NCI-H146 treated with DMSO at 0.1 percent for 48 hours (cell line): ENCODE measurements around the gene DGKB.
"Not testable (repeated sequence)": the region's sequence is repeated elsewhere in the genome, so short reads cannot be mapped to it uniquely, and the experiment has no call there.

Experiments
- DNase-seq: peaks from one replicate; lab custom pipeline; 2025; ENCODE audit not compliant: unreplicated experiment; lab: John Stamatoyannopoulos, UW

DGKB gene

DNA sequence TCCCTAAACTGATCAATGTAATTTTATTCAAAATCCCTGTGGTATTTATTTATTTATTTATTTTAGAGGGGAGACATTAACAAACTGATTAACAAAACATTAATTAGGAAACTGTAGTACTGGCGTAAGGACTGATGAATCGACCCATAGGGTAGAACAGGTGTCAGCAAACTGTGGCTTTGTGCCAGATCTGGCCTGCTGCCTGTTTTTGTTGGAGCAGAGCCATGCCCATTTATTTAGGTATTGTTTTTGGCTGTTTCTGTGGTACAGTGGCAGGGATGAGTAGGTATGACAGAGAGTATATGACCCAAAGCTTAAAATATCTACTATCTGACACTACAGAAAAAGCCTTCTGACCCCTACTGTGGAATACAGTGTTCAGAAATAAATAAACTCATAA is 580.6 kb downstream of the DGKB start:
- no peak for DNase-seq

DNA sequence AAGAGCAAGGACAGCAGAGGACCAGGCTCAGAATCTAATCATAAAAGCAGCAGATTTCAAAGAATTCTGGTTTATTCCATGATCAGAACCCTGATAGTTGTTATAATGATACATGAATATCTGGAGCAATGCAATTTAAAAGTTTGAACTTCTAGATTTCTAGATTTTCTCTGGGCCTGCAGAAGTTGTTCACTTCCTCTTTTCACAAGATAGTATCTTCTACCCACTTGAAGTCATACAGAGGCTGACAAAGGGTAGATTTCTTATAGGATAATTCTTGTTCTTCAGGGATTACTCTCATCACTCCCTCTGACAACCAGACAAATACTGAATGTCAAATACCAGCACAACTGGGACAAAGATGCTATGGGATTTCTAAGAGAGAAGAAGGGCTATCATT is 593.1 kb downstream of the DGKB start:
- no peak for DNase-seq

DNA sequence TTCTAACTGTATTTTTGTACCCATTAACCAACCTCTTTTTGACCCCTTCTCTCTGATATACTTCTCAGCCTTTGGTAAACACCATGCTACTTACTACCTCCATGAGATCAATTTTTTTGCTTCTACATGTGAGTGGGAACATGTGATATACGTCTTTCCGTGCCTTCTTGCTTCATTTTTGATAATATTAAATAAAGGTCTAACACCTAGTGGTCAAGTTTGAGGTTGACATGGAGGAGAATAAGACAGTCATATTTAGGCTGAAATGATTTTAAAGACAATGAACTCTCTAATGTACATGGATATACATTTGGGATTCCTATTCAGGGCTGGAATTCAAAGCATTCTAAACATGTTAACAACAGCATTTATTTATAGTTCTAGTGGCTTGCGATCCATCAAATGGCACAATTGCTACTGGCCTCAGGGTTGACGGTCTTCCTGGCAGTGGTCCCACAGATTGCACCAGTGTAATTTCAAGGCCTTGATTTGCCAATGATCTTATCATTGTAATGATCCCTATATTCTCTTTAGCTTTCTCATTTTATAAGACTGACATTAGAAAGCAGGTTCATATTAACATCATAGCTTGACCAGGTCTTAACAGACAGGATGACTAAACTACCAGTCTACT is 597.2 kb downstream of the DGKB start:
- DNase-seq: no peak

DNA sequence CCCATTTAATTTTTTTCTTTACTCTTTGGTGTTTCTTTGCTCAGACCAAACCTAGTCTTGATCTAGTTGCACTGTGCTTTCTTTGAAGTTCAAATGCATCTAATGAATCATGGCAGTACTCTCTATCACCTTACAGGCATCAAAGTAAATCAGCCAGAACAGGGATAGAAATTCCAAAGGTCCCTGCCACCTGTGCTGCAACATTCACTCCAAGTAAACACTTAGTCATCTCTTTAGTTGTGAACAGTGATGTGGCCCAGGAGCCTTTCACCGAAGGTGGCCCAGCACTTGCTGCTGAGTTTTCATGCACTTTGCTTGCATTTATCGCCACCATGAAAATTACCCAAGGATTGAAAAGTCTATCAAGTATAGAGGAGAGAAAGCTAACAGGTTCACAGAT is 599.0 kb downstream of the DGKB start:
- no peak for DNase-seq

DNA sequence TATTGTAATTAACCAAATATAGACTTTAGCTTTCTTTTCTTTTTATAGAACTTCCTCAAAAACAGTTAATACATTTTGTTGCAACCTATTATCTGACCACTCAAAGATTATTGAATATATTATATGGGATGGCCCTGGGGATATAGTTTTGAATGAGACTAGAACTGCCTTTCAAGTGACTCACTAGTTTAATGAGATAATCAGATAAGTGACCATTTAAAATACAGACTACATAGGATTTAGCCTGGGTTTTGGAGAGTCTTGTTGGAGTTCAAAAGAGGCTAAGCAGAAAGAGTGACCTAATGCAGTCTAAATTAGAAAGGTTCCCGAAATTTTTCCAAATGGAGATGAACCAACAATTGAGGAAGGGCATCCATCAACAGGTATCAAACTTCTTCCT is 607.9 kb downstream of the DGKB start:
- no peak for DNase-seq

DNA sequence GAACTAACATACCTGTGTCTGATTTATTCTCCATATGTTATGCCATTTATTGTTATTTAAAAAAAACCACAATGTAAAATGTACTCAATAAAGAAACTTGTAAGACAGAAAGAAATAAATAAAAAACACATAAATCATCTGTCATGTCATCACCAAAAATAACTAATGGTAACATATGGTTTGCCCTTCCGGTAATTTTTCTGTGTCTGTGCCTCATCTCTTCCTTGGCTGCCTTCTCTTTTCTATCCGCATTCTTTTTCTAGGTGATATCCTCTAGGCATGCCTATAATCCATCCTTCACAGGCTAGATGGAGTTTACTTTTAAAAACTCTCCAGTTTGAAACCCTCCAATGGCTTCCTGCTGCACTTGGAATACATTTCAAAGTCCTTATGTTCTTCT is 609.1 kb downstream of the DGKB start:
- DNase-seq: no peak

DNA sequence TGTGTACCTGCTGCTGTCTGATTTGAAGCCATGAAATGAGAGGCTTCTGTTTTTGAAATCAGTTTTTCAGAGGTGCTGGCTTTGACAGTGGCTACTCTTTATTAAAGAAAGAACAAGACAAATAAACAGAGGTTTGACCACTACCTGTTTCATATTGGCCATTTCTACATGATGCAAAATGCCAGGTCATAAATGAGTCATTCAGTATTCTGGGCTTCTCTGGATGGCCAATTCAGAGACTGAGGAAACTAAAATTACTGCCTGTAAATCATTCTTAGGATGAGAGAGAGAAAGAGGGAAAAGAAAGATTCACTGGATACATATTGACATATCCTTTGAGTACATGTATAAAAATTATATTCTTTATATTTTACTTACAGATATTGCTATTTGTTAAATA is 609.8 kb downstream of the DGKB start:
- DNase-seq: no peak

DNA sequence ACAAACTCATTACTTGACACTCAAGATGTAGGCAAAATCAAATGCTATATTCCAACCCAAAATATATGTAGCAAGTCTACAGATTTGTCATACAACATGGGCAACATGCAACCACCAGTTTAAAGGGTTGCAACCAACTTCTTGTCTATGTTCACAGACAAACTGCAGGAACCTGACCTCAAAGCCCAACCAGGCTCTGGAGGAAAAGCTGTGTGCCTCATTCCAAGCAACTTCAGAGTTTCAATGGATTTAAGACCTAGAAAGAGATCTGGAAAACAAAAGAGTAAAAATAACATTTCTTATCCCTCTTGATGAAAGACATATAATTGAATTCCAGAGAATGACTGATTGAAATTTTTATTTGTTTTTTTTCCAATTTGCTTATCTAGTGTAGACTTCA is 612.6 kb downstream of the DGKB start:
- no peak for DNase-seq

DNA sequence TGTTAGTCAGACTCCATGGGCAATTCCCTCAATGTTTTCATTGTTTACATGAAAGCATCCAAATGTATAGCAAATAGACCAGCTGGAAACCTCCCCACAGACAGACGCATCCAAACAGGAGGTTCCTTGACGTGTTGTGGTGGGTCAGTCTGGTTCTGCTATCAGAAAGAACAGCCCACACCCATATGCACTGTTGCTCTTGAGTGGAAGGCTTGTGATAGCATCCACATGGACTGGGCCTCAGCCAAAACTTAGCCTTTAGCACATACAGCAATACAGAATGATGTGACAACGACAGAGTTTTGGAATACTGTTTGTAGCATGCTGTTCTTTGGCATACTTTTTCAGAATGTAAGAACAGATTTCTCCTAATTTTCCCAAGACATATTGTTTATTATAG is 613.9 kb downstream of the DGKB start:
- DNase-seq: no peak

DNA sequence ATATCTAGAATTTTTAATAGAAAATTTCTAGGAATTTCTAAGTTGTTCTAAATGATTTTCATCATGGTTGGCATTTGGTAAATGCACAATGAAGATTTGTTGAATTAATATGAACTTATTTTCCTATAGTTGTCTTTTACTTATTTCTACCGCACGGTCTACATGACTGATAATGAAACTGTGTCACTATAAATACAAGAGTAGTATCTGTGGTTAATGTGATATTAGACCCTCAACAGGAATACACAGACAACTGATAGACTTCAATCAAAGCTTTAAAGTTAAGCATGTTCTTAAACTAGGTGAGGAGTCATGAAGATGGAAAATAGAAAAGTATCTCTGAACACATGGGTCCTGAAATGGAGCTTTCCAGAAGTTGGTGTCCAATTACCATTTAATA is 615.2 kb downstream of the DGKB start:
- DNase-seq: no peak

DNA sequence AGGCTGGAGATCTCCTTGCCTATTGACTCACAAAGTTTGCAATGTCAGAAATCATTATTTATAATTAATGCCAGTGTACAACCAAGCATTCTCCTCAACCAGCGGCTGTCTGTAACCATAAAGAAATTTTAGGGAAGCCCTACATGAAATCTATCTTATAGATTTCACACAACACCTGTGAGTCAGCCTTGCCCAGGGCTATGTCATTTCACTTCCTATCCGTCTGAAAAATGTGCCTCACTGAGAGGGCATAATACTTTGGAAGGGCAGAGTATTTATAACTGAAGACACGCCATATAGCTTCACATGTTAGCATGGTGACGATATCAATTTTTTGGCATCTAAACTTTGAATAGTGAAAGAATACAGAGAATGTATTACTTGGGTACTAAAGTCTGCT is 616.5 kb downstream of the DGKB start:
- no peak for DNase-seq

DNA sequence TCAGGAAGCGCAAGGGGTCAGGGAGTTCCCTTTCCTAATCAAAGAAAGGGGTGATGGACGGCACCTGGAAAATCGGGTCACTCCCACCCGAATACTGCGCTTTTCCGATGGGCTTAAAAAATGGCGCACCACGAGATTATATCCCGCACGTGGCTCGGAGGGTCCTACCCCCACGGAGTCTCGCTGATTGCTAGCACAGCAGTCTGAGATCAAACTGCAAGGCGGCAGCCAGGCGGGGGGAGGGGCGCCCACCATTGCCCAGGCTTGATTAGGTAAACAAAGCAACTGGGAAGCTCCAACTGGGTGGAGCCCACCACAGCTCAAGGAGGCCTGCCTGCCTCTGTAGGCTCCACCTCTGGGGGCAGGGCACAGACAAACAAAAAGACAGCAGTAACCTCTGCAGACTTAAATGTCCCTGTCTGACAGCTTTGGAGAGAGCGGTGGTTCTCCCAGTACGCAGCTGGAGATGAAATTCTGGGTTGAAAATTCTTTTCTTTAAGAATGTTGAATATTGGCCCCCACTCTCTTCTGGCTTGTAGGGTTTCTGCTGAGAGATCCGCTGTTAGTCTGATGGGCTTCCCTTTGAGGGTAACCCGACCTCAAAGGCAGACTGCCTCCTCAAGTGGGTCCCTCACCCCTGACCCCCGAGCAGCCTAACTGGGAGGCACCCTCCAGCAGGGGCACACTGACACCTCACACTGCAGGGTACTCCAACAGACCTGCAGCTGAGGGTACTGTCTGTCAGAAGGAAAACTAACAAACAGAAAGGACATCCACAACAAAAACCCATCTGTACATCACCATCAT is 623.3 kb downstream of the DGKB start:
- not testable (repeated sequence) for DNase-seq

DNA sequence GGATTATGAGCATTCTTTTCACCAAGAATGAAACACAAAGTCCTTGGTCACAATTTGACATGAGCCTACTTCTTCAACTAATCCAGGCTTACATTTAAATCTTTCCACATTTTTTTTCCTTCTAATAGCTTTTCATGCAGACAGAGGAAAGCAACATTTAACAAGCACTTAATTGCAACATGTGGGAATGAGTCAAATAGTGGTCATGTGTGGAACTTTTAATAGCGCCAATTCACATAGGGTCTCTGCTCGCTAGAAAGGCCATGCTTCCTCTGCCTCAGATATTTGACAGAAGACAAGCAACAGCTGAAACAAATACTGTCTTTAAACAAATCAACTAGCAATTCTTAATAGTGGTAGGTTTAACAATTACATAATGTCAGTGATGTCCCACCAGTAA is 627.2 kb downstream of the DGKB start:
- no peak for DNase-seq

DNA sequence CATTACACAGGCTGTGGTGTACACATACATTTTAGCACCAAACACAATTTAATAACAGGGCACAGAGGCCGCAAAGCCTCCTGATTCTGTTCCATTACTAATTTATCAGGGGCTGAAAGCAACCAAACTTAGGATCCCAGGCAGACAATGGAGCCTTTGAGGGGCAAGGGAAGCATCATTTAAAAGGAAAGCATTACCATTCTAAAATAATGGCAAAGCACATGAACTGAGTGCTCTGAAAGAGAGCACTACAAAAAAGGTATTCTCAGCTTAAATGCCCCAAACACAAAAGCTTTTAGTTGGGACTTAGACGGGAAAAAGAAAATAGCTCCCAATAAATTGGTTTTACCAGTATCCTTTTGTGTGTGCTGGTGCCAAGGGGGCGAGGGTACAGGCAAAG is 631.1 kb downstream of the DGKB start:
- DNase-seq: no peak

DNA sequence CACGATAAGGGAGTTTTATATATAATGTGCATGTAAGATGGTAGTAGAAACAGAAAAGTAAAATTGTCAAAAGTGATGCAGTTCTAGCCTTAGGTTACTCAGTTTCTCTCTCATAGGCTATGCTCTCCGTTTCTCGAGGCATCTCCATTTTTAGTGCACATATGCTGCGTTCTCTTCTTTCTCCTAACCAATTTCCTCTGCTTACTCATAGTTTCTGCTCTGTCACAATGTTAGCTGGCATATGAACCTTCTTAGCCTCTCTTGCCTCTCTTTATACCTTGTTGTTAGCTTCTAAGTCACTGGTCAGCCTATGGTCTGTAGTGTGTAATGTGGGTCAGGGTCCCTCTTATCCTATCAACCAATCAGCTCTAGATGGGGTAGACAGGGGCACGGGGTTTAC is 632.5 kb downstream of the DGKB start:
- no peak for DNase-seq

DNA sequence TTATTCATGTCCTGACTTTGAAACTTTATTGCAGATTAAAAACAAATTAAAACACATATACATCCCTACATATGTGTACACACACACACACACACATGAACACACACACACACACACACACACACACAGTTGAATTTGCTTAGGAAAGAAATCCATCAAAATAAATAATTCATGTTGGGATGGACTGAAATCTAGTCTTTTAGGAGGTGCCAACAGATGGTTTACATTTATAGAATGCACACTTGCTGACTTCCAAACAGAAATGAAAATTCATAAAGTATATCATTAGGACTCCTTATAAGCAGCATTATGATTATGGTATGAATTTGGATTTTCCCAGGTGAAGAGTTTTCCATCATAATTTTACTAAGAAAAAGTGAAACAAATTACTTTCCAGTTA is 642.5 kb downstream of the DGKB start:
- no peak for DNase-seq

DNA sequence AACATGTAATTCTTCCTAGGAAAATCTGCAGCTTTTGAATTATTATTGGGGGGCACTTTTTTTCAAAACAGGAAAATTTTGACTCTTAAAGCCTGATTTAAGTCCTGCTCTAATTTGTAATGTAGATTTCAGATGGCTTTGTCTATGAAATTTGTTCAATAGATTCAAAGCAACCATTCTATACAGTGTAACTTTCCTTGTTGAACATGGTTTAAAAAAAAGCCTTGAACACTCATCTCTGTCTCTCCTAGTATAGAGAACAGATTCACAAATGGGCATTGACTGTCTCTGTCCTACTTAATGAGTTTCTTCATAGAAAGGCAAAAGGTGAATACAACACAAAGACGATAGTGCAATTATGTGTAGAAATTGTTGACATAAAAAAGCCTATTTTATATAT is 643.7 kb downstream of the DGKB start:
- DNase-seq: no peak

DNA sequence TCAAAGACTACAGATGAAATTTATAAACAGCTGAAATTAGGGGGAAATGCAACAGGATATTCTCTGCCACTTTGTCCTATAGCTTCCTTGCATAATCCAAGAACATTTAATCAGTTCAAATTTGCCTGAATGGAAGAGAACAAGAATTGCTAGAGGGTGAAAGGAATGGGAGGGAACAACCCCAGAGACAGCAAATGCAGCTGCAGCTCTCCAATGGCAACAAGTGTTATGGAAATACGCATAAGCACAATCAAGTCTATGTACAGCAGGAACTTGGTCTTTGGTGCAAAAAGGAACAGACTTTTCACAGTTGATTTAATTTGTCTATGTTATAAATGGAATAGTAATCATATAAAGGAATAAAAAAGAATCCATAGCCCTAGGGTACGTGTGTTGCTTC is 644.1 kb downstream of the DGKB start:
- no peak for DNase-seq

DNA sequence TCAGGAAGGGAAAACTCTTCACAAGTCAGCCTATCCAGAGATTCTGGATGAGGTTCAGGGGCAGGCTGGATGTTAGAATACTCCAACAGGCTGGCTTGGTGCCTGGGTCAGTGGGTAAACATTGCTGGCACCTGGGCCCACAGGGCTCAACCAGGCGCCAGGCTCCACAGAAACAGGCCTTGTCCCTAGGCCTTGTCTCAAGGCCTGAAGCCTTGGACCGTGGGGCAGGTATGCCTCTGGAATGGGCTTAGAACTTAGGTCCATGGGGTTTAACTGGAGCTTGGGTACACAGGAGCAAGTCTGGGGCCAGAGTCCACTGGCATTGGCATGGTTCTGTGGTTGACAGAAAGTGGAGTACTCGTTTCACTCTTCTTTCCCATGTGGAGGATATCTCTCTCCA is 650.1 kb downstream of the DGKB start:
- no peak for DNase-seq

DNA sequence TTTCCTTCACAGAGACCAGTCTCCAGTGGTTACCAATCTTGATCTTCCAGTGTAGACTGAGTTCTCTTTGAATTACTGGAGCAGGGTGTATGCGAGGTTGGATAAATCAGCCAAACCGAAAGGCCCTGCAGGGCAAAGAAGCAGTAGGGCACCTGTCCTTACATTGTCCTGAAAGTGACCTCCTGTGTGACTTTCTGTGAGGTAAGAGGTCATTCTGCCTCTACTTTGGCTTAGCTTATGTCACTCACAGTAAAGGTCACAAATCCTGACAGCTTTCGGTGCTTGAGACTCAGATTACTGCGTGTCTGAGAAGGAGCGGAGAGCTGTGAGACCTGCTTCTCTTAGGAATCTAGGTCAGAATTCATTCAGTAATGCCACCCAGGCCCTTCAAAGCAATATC is 660.4 kb downstream of the DGKB start:
- DNase-seq: no peak

DNA sequence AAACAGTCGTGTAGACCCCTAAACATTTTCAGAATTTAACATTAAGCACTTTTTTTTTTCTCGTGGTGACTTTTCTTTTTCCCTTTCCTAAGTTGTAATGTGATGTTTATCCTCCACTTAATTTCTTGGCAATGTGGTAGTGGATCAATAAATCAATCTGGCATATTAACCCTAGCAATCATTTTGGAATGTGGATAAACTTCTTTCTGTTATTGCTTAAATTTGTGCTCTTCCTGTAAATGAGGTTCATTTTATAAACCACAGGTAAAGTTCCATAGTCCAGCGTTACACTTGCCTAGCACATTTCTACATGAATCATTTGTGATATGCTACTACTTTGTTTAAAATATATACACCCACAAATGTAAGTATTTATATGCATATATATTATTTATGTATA is 665.7 kb downstream of the DGKB start:
- DNase-seq: no peak

DNA sequence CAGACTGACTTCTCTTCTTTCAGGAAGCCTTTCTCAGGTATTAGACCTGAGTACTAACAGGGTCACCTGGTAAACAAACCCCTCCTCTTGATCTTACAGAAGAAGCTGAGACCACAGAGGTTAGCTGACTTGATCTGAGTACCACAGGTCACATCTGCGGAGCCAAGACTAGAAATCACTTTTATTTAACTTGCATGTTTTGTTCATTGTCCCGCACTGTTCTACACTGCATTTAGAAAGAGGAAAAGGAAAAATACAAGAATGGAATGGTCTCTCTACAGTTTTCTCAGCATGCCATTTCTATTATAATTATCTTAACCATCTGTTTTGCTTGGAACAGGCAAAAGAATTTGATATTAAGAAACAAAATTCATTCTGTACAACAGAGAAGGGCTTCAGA is 667.5 kb downstream of the DGKB start:
- no peak for DNase-seq

DNA sequence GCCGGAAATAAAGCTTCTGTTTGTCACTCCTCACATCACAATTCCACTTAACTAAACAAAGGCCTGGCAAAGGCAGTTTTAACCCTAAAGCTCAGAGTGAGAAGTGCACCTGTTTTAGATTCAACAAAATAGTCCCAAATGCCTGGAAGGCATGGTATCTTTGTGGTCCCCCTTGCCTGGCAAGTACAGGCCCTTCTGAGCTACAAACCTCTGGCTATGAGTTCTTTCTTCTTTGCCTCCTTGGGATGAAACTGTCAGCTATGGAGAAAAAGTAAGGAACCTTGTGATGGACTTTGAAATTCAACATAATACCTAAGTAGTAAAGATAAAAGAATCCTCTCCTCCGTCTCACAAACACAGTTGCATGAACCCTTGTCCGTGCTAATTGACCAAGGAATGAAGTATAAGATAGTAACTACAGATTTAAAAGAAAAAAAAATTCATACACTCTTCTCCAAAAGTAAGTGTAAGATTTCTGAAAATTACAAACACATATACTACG is 668.6 kb downstream of the DGKB start:
- DNase-seq: peak; percentile 70
